HG03039 (cell line): ENCODE measurements around the gene SERPINB4.

Experiments
- ATAC-seq: cut with Tn5 transposase; IDR thresholded peaks from one replicate; pipeline ENCODE4 v1.9.1; 2021; ENCODE audit warnings: mild to moderate bottlenecking, moderate library complexity; ENCODE audit not compliant: unreplicated experiment

The SERPINB4 gene

GRCh38 chr18:63637703-63638102, 6.4 kb downstream of the SERPINB4 start:
- ATAC-seq: no peak

- ATAC-seq: no peak
Observed at GRCh38 chr18:63627819-63628218, 16.2 kb downstream of the SERPINB4 start.

GRCh38 chr18:63626431-63626830, 17.6 kb downstream of the SERPINB4 start:
- no peak for ATAC-seq

- no peak for ATAC-seq
Observed at GRCh38 chr18:63624863-63625262, 19.2 kb downstream of the SERPINB4 start.

- ATAC-seq: no peak
Observed at GRCh38 chr18:63619661-63620060, 24.4 kb downstream of the SERPINB4 start.

GRCh38 chr18:63617915-63618234, 26.2 kb downstream of the SERPINB4 start:
- no peak for ATAC-seq

- ATAC-seq: peak; percentile 63
Observed at GRCh38 chr18:63617049-63617914, 26.8 kb downstream of the SERPINB4 start.

GRCh38 chr18:63613420-63613819, 30.6 kb downstream of the SERPINB4 start:
- ATAC-seq: no peak

GRCh38 chr18:63606526-63606925, 37.5 kb downstream of the SERPINB4 start:
- no peak for ATAC-seq

GRCh38 chr18:63604791-63605567, 39.1 kb downstream of the SERPINB4 start:
- no peak for ATAC-seq

- ATAC-seq: peak; percentile 97
Observed at GRCh38 chr18:63603772-63604171, 40.3 kb downstream of the SERPINB4 start.

- no peak for ATAC-seq
Observed at GRCh38 chr18:63603355-63603754, 40.7 kb downstream of the SERPINB4 start.

GRCh38 chr18:63596964-63597363, 47.1 kb downstream of the SERPINB4 start:
- no peak for ATAC-seq

- no peak for ATAC-seq
Observed at GRCh38 chr18:63592471-63592870, 51.6 kb downstream of the SERPINB4 start.

GRCh38 chr18:63591725-63592124, 52.3 kb downstream of the SERPINB4 start:
- ATAC-seq: no peak

- ATAC-seq: no peak
Observed at GRCh38 chr18:63590966-63591695, 52.9 kb downstream of the SERPINB4 start.

GRCh38 chr18:63590373-63590772, 53.7 kb downstream of the SERPINB4 start:
- no peak for ATAC-seq

- ATAC-seq: no peak
Observed at GRCh38 chr18:63588909-63589308, 55.1 kb downstream of the SERPINB4 start.
